ENCODE data around the gene CORO2B. TPM values are rescaled to one million over a fixed set of nuclear protein-coding genes. Genes with fewer than 3 reads are reported as not detected.

The CORO2B gene
- total RNA-seq, 1 experiment from 2014 or later = 0.59 TPM

DNA sequence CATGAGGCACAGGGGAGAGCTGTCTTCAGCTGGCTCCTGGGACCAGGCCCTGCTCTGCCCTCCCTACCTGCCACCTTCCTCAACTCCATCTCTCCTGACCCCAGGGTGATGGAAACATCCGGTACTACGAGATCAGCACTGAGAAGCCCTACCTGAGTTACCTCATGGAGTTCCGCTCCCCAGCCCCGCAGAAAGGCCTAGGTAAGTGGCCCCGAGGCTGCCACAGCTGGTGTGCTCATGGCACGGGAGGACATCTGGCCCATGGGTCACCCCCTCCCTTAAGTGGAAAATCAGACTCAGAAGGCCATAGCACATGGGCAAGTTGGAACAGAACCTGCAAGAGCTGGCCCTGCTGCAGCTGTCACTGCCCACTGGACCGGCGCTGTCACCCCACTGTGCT, 136.3 kb downstream of the CORO2B start:
- H3K79me2 ChIP-seq (ENCODE audit: low read depth) = no peaks in the 10 kb centered on the region
- no peak for TF ChIP-seq EZH2 (IDR thresholded peaks at IDR 0.05; ENCODE audit: low read depth)
- TF ChIP-seq, protein P1, sequence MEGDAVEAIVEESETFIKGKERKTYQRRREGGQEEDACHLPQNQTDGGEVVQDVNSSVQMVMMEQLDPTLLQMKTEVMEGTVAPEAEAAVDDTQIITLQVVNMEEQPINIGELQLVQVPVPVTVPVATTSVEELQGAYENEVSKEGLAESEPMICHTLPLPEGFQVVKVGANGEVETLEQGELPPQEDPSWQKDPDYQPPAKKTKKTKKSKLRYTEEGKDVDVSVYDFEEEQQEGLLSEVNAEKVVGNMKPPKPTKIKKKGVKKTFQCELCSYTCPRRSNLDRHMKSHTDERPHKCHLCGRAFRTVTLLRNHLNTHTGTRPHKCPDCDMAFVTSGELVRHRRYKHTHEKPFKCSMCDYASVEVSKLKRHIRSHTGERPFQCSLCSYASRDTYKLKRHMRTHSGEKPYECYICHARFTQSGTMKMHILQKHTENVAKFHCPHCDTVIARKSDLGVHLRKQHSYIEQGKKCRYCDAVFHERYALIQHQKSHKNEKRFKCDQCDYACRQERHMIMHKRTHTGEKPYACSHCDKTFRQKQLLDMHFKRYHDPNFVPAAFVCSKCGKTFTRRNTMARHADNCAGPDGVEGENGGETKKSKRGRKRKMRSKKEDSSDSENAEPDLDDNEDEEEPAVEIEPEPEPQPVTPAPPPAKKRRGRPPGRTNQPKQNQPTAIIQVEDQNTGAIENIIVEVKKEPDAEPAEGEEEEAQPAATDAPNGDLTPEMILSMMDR (conservative IDR thresholded peaks at IDR 0.05) = no peak
- ChIA-PET POLR2A (ENCODE audit: unreplicated experiment) (no interaction called here), CTCF (no interaction called here)
- H2AFZ ChIP-seq = no peak overlapping the region
- no peaks in the 10 kb centered on the region for H3K9me3 ChIP-seq (ENCODE audit: insufficient read depth, low read depth)
- no peak for DNase-seq
- no peak overlapping the region for H3K27ac ChIP-seq
- H4K20me1 ChIP-seq (ENCODE audit: insufficient read depth) = no peaks in the 10 kb centered on the region
- H3K36me3 ChIP-seq (ENCODE audit: low read depth) = no peaks in the 10 kb centered on the region
- no peak overlapping the region for H3K4me3 ChIP-seq
- intact Hi-C loops (cut with micrococcal nuclease; ENCODE audit: unreplicated experiment) = no loop called here
- no TSS peak for BruUV-seq (replicated peaks)
- no peaks in the 10 kb centered on the region for H3K4me1 ChIP-seq (replicated peaks; ENCODE audit: insufficient read depth)
- H3K9me2 ChIP-seq (ENCODE audit: insufficient read depth) = no peaks in the 10 kb centered on the region
- H3K4me2 ChIP-seq = no peak overlapping the region
- H3K27me3 ChIP-seq (ENCODE audit: insufficient read depth, low read depth) = no peaks in the 10 kb centered on the region
- no peaks in the 10 kb centered on the region for H3F3A ChIP-seq (ENCODE audit: insufficient read depth, low read depth)

DNA sequence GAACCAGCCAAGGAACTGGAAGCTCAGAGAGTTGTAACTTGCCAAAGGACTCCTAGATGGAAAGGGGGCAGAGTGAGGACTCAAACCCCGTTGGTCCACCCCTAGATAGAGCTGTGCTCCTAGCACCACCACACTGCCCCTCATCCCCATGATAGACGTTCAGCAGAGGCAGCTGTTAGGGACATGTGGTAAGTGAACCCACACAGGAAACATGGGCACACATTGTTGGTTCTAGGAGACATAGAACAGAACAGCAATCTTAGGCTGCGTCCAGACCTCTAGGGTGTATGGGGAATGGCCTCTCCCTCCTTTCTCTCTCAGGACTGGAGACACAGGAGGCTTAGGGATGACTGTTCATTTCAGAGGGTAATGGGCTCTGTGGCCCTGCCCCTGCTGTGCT, 139.2 kb downstream of the CORO2B start:
- ChIA-PET POLR2A (ENCODE audit: unreplicated experiment) (no interaction called here), CTCF (no interaction called here)
- Histone ChIP-seq H3K27ac (no peak overlapping the region), H3K4me2 (no peak overlapping the region), H3K9me2 (ENCODE audit: insufficient read depth) (no peaks in the 10 kb centered on the region), H3K79me2 (ENCODE audit: low read depth) (no peaks in the 10 kb centered on the region), H4K20me1 (ENCODE audit: insufficient read depth) (no peaks in the 10 kb centered on the region), H3F3A (ENCODE audit: insufficient read depth, low read depth) (no peaks in the 10 kb centered on the region), H2AFZ (no peak overlapping the region), H3K27me3 (ENCODE audit: insufficient read depth, low read depth) (no peaks in the 10 kb centered on the region), H3K4me1 (replicated peaks; ENCODE audit: insufficient read depth) (no peaks in the 10 kb centered on the region), H3K36me3 (ENCODE audit: low read depth) (no peaks in the 10 kb centered on the region), H3K4me3 (no peak overlapping the region), H3K9me3 (ENCODE audit: insufficient read depth, low read depth) (no peaks in the 10 kb centered on the region)
- intact Hi-C loops (cut with micrococcal nuclease; ENCODE audit: unreplicated experiment) = no loop called here
- no TSS peak for BruUV-seq (replicated peaks)
- no peak for DNase-seq
- TF ChIP-seq, protein P1 (conservative IDR thresholded peaks at IDR 0.05) = no peak
- TF ChIP-seq EZH2 (IDR thresholded peaks at IDR 0.05; ENCODE audit: low read depth) = no peak

DNA sequence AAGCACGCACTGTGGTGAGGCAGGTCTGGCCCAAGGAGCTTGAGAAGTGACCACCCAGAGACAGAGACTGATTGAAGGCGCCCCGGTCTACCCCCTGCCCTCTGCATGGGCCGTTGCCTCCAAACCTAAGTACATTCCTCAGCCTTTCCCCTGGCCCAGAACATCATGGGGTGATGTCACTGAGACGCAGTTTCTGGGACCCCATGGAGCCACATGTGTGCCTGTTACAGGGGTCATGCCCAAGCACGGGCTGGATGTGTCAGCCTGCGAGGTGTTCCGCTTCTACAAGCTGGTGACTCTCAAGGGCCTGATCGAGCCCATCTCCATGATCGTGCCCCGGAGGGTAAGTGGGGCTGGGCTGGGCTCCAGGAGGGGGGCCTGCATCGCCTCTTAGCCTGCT, 139.7 kb downstream of the CORO2B start:
- H3F3A ChIP-seq (ENCODE audit: insufficient read depth, low read depth) = no peaks in the 10 kb centered on the region
- H3K4me3 ChIP-seq = no peak overlapping the region
- no peak for DNase-seq
- intact Hi-C loops (cut with micrococcal nuclease; ENCODE audit: unreplicated experiment) = no loop called here
- no peaks in the 10 kb centered on the region for H3K9me2 ChIP-seq (ENCODE audit: insufficient read depth)
- H3K4me1 ChIP-seq (replicated peaks; ENCODE audit: insufficient read depth) = no peaks in the 10 kb centered on the region
- no peaks in the 10 kb centered on the region for H3K79me2 ChIP-seq (ENCODE audit: low read depth)
- no TSS peak for BruUV-seq (replicated peaks)
- no peak overlapping the region for H3K4me2 ChIP-seq
- no peak for TF ChIP-seq EZH2 (IDR thresholded peaks at IDR 0.05; ENCODE audit: low read depth)
- TF ChIP-seq, protein P1 (conservative IDR thresholded peaks at IDR 0.05) = no peak
- H3K27ac ChIP-seq = no peak overlapping the region
- H4K20me1 ChIP-seq (ENCODE audit: insufficient read depth) = no peaks in the 10 kb centered on the region
- H3K27me3 ChIP-seq (ENCODE audit: insufficient read depth, low read depth) = no peaks in the 10 kb centered on the region
- no peaks in the 10 kb centered on the region for H3K9me3 ChIP-seq (ENCODE audit: insufficient read depth, low read depth)
- no peaks in the 10 kb centered on the region for H3K36me3 ChIP-seq (ENCODE audit: low read depth)
- ChIA-PET POLR2A (ENCODE audit: unreplicated experiment) (no interaction called here), CTCF (no interaction called here)
- no peak overlapping the region for H2AFZ ChIP-seq

Data from PC-9 (cell line).